Liver (tissue), 9 donors: ENCODE results near the gene RAD9B. TPM values are rescaled to one million over a fixed set of nuclear protein-coding genes. Genes with fewer than 3 reads are reported as not detected.
A peak's percentile ranks its signal among the peaks of the same experiment; 100 is the strongest.

Experiments used
- DNase-seq: peaks from one replicate; pipeline ENCODE4 v3.0.0-alpha.2; 2017; ENCODE audit warnings: low spot score
- H3K27ac ChIP-seq, 2 donors: one replicate each; pipeline ENCODE4 v1.7.0; 2013; ENCODE audit warnings: inconsistent platforms in 2 of 2, low read length in 2 of 2, control low read depth in 1 of 2, low read depth in 1 of 2, mild to moderate bottlenecking in 1 of 2
- H3K27me3 ChIP-seq, 4 donors: one replicate each; pipeline versions ENCODE4 v1.6.1 to v1.7.0; 2013; ENCODE audit warnings: low read length in 3 of 4, inconsistent platforms in 1 of 4, mild to moderate bottlenecking in 1 of 4, moderate library complexity in 1 of 4; ENCODE audit not compliant: control insufficient read depth in 4 of 4, insufficient read depth in 4 of 4
- H3K36me3 ChIP-seq, 4 donors: one replicate each; pipeline versions ENCODE4 v1.6.1 to v1.7.0; 2013; ENCODE audit warnings: low read length in 3 of 4, mild to moderate bottlenecking in 3 of 4, low read depth in 1 of 4, moderate library complexity in 1 of 4; ENCODE audit not compliant: control insufficient read depth in 4 of 4, insufficient read depth in 3 of 4
- H3K4me1 ChIP-seq, 4 donors: one replicate each; pipeline versions ENCODE4 v1.6.1 to v1.7.0; 2013; ENCODE audit warnings: low read length in 3 of 4, mild to moderate bottlenecking in 3 of 4, moderate library complexity in 1 of 4; ENCODE audit not compliant: control insufficient read depth in 4 of 4, insufficient read depth in 4 of 4
- H3K4me3 ChIP-seq, 3 donors: one replicate each; pipeline versions ENCODE4 v1.6.1 to v1.7.0; 2013; ENCODE audit warnings: low read length in 3 of 3, control low read depth in 1 of 3, low read depth in 1 of 3, mild to moderate bottlenecking in 1 of 3
- H3K9ac ChIP-seq, 2 donors: one replicate each; pipeline ENCODE4 v1.7.0; 2013; ENCODE audit warnings: low read length in 2 of 2, mild to moderate bottlenecking in 2 of 2, moderate library complexity in 2 of 2, control low read depth in 1 of 2, low read depth in 1 of 2
- H3K9me3 ChIP-seq, 4 donors: one replicate each; pipeline versions ENCODE4 v1.6.1 to v1.7.0; 2013; ENCODE audit warnings: low read length in 3 of 4; ENCODE audit not compliant: control insufficient read depth in 4 of 4
- ATF3 ChIP-seq: IDR thresholded peaks from 2 replicates; pipeline ENCODE4 v1.6.1; 2016; ENCODE audit warnings: antibody characterized with exemption
- CTCF ChIP-seq: fragments of 150-350 bp; IDR thresholded peaks from 2 replicates; pipeline ENCODE4 v1.5.1; 2017; ENCODE audit warnings: improper control_type of control experiment, low read depth, low read length; ENCODE audit not compliant: missing input control
- EGR1 ChIP-seq, 2 donors: IDR thresholded peaks; 2 replicates each; pipeline ENCODE4 v1.6.1; 2016 to 2018; ENCODE audit warnings: antibody characterized with exemption in 2 of 2, low read depth in 2 of 2
- FOXA1 ChIP-seq: IDR thresholded peaks from 2 replicates; pipeline ENCODE4 v1.6.1; 2016; ENCODE audit warnings: antibody characterized with exemption
- FOXA2 ChIP-seq: IDR thresholded peaks from 2 replicates; pipeline ENCODE4 v1.6.1; 2016; ENCODE audit warnings: antibody characterized with exemption
- GABPA ChIP-seq, 2 donors: IDR thresholded peaks in 1 of 2; conservative IDR thresholded peaks in 1 of 2; 2 replicates each; pipeline ENCODE4 v1.6.1; 2016; ENCODE audit warnings: antibody characterized with exemption in 2 of 2, mild to moderate bottlenecking in 1 of 2, moderate library complexity in 1 of 2
- HNF4A ChIP-seq, 2 donors: conservative IDR thresholded peaks; 2 replicates each; pipeline ENCODE4 v1.6.1; 2016; ENCODE audit warnings: antibody characterized with exemption in 2 of 2, mild to moderate bottlenecking in 2 of 2
- HNF4G ChIP-seq: IDR thresholded peaks from 2 replicates; pipeline ENCODE4 v1.6.1; 2016; ENCODE audit warnings: antibody characterized with exemption
- JUND ChIP-seq, 2 donors: IDR thresholded peaks; 2 replicates each; pipeline ENCODE4 v1.6.1; 2016; ENCODE audit warnings: antibody characterized with exemption in 2 of 2
- MAX ChIP-seq: IDR thresholded peaks from 2 replicates; pipeline ENCODE4 v1.6.1; 2016; ENCODE audit warnings: antibody characterized with exemption
- NR2F2 ChIP-seq: IDR thresholded peaks from 2 replicates; pipeline ENCODE4 v1.6.1; 2016; ENCODE audit warnings: antibody characterized with exemption
- RAD21 ChIP-seq, 2 donors: IDR thresholded peaks; 2 replicates each; pipeline ENCODE4 v1.6.1; 2016; ENCODE audit warnings: antibody characterized with exemption in 2 of 2, mild to moderate bottlenecking in 2 of 2
- REST ChIP-seq: IDR thresholded peaks from 2 replicates; pipeline ENCODE4 v1.6.1; 2016; ENCODE audit warnings: antibody characterized with exemption, mild to moderate bottlenecking
- RXRA ChIP-seq, 2 donors: IDR thresholded peaks; 2 replicates each; pipeline ENCODE4 v1.6.1; 2017 to 2018; ENCODE audit warnings: antibody characterized with exemption in 2 of 2, mild to moderate bottlenecking in 1 of 2
- SP1 ChIP-seq: IDR thresholded peaks from 2 replicates; pipeline ENCODE4 v1.6.1; 2018; ENCODE audit warnings: antibody characterized with exemption, mild to moderate bottlenecking
- TAF1 ChIP-seq: conservative IDR thresholded peaks from 2 replicates; pipeline ENCODE4 v1.6.1; 2016; ENCODE audit warnings: antibody characterized with exemption, mild to moderate bottlenecking
- YY1 ChIP-seq: IDR thresholded peaks from 2 replicates; pipeline ENCODE4 v1.6.1; 2016; ENCODE audit warnings: antibody characterized with exemption, mild to moderate bottlenecking
- ZBTB33 ChIP-seq: IDR thresholded peaks from 2 replicates; pipeline ENCODE4 v1.6.1; 2016; ENCODE audit warnings: antibody characterized with exemption
- WGBS: extraction: QIAGEN DNeasy Blood & Tissue Kit; methylation state at CpG from one replicate; pipeline ENCODE4 v1.1.7; 2013; 5-methylcytosine and 5-hydroxymethylcytosine counted together
- polyA plus RNA-seq, 2 donors: library from polyadenylated mRNA; stranded (reverse) in 1 of 2; unstranded in 1 of 2; fragments of 200-250 nt in 1 of 2; fragments of >200 nt in 1 of 2; fragmentation: Nextera tagmentation in 1 of 2; extraction: Ambion mirVana in 1 of 2; gene quantifications; one replicate each; pipeline versions ENCODE4 v1.2.1 to v1.2.3, GENCODE V29; 2013 to 2015
- total RNA-seq, 2 donors: library from RNA; depleted of rRNA; stranded (reverse); fragments of >200 nt; gene quantifications; one replicate each; pipeline ENCODE4 v1.2.3, GENCODE V29; 2014
- donor health status: healthy.
- donor health status: healthy.
- donor health status: healthy.
- donor health status: healthy.
- donor health status: healthy.

RAD9B gene
- total RNA-seq (under 1 TPM; 0.33 to 0.56 TPM), polyA plus RNA-seq (under 1 TPM; 0.14 to 0.22 TPM)

- H3K4me1 ChIP-seq: peaks cover 6 to 31% (median 25%) of the 10 kb centered on the region in 4 donors
- DNase-seq: peak; percentile 98
These were observed at the start of gene RAD9B, which contains the start of gene VPS29 for GRCh38 chr12:110501752-110502738. TSS of gene RAD9B (plus strand) at chr12:110502331. CDS start at chr12:110502338, 7 bp downstream. TSS of gene VPS29 (minus strand) at chr12:110502111. CDS start at chr12:110502051, 60 bp downstream.

More at GRCh38 chr12:110501752-110502738, at the start of gene RAD9B, which contains the start of gene VPS29:
- H3K9me3 ChIP-seq: no peaks in the 10 kb centered on the region
- WGBS: 7% methylated on average over 61 of the region's 61 CpGs
- H3K27ac ChIP-seq: peak within 1 kb of the TSS; percentile 79 to 83
- no peaks in the 10 kb centered on the region for H3K36me3 ChIP-seq
- H3K4me3 ChIP-seq: peak within 1 kb of the TSS; percentile 74 to 100 (median 81)
- peak; percentile 97 for TF ChIP-seq YY1
- peak in 1 of 2 donors; percentile 79 for TF ChIP-seq GABPA (IDR thresholded peaks at IDR 0.05 in 1 of 2, conservative IDR thresholded peaks at IDR 0.05 in 1 of 2)
- TF ChIP-seq HNF4A (conservative IDR thresholded peaks at IDR 0.05): peak; percentile 27 to 48
- TF ChIP-seq JUND (IDR thresholded peaks at IDR 0.05): no peak
- peak; percentile 75 for TF ChIP-seq FOXA1
- peak; percentile 6 to 70 for TF ChIP-seq EGR1 (IDR thresholded peaks at IDR 0.05; ENCODE audit: low read depth in 2 of 2)
- peak; percentile 33 for TF ChIP-seq TAF1
- TF ChIP-seq FOXA2: peak; percentile 45
- no peak for TF ChIP-seq CTCF
- peak; percentile 93 for TF ChIP-seq SP1
- peak; percentile 98 for TF ChIP-seq ZBTB33
- TF ChIP-seq NR2F2: peak; percentile 65
- peak; percentile 81 for TF ChIP-seq REST
- peak; percentile 63 to 79 for TF ChIP-seq RXRA (IDR thresholded peaks at IDR 0.05)
- TF ChIP-seq RAD21 (IDR thresholded peaks at IDR 0.05): peak; percentile 56 to 62
- TF ChIP-seq HNF4G: no peak
- TF ChIP-seq ATF3: no peak
- peak; percentile 99 for TF ChIP-seq MAX
- peak within 1 kb of the TSS; percentile 9 to 89 for H3K9ac ChIP-seq
- no peaks in the 10 kb centered on the region for H3K27me3 ChIP-seq
